GM18499 (cell line): ENCODE results near the gene CITED2.
A peak's percentile ranks its signal among the peaks of the same experiment; 100 is the strongest.

Experiments
- ATAC-seq: cut with Tn5 transposase; IDR thresholded peaks from one replicate; pipeline ENCODE4 v1.9.1; 2021; ENCODE audit warnings: moderate number of reproducible peaks; ENCODE audit not compliant: insufficient read depth, unreplicated experiment

The CITED2 gene

DNA sequence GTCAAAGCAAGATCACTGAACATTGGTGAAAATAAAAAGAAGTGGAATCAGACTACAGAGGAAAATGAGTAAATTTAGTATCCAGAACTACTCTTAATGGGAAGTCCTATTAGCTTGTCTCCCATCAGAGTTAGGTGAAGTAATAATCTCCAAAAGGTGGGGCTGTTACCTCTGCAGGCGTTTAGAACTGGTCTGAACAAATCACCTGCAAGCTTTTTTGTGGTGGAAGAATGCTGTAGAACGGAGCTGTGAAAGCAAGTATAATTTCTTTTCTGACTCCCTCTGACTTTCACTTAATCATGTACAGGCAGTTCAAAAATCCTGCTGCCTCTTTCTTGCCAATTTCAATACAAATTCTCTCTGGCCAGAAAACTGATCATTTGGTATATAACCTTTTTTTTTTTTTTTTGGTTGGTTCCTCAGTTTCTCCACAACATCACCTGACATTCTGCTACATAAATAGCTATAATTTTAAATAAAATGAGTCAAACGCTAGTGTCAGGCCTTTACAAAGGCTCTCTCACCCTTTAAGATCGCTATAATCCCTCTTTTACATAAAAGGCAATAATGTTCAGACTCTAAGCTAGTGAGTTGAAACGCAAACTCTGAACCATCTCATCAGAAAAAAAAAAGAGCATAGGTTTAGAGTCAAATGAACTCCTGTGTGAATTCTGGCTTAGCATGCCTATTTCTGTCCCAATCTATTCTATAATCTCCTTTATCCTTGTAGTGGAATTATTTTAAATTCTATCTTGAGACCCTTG lies 38.8 kb downstream of the CITED2 start:
- no peak for ATAC-seq

DNA sequence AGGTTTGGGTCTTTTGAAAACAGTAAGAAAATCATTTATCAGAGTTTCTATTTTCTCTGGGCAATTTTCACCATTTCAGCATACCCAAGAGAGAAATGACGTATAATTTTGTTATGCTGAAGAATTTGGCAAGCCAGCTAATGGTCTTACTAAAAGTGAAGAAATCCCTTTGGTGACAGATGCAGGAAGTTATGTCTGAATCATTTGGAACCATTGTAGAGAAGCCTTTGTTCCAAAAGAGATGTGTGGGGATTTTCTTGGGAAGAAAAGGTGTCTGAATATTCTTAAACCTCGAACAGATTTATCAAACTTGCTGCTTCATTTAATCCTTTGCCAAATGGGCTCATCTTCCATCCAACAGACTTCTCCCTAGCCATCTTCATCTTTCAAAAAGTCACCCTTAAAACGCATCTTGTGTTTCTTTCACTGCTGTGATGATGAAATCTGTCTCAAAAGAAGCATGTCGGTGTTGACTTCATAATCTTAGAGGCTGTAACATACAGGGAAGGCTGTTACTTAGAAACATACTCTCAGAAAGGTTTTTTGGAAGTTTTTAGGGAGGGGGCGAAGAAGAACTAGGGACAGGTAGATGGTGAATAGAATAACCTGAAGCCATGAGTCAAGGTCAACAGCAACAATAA lies 39.5 kb downstream of the CITED2 start:
- no peak for ATAC-seq

DNA sequence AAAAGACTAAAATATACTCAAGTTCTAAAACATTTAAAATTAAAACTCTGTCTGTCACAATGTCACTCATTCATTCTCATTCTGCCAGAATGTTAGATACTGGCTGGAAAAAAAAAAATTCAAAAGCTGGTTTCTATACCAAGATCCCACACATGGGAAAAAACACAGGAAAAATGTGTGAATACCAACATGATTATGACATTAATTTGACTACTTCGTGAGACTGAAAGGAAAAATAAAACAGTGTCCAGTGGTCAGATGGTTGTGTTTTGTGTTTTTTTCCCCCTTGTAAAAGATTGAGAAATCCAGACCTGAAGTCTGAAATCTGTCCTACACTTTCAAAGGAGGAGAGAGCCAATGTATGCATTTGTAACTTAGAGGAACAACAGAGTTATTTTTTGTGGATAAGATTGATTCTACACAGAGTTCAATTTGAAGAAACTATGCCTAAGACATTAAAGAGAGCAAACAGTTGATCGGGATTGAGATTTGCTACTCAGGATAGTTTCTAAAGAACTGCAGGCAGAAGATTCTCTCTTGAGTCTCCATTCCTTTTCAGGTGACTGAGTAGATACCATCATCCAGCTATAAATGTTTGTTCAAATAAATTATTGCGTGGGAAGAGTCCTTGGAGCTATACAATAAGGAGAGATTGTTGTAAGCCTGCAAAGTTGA lies 43.5 kb downstream of the CITED2 start:
- no peak for ATAC-seq

DNA sequence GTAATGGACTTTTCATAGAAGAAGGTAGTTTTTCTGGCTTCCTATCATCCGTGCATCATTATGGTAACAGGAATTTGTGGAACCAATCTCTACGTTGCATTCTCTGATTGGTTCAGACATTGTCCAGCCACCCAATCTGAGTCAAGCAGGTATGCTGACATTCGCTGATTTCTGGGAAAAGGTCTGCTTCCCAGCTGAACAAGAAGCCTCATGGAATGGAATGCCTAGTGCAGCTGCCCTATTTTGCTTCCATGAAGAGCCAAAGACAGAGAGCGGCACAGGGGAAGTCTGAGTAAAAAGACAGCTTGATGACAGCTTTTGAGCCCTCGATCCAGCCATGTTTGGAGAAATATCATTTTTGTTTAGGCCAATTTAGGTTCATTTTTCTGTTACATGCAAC lies 44.1 kb downstream of the CITED2 start:
- ATAC-seq: no peak

DNA sequence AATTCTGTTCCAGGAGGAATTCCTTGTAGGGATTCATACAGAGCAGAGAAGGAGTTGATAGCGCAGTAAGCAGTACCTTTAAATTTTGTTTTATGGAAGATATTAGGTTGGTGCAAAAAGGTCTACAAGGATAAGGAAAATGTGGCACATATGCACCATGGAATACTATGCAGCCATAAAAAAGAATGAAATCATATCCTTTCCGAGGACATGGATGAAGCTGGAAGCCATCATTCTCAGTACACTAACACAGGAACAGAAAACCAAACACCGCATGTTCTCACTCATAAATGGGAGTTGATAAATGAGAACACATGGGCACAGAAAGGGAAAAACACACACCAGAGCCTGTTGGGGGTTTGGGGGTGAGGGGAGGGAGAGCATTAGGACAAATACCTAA lies 45.2 kb downstream of the CITED2 start:
- no peak for ATAC-seq

DNA sequence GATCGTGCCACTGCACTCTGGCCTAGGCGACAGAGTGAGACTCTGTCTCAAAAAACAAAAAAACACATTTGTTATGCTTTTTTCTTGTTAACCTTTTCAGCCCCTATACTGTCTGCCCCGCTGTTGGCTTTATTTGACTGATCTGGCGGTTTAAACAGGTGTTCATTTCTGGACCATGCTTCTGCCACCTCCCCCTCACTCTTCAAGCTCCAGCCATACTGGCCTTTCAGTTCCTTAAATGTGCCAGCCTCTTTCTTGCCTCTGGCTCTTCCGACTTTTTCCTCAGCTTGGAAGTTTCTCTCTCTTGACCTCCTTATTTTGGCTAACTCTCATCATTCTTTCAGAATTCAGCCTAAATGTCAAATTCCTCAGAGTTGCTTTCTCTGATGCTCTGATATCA lies 47.4 kb downstream of the CITED2 start:
- peak; percentile 36 for ATAC-seq

DNA sequence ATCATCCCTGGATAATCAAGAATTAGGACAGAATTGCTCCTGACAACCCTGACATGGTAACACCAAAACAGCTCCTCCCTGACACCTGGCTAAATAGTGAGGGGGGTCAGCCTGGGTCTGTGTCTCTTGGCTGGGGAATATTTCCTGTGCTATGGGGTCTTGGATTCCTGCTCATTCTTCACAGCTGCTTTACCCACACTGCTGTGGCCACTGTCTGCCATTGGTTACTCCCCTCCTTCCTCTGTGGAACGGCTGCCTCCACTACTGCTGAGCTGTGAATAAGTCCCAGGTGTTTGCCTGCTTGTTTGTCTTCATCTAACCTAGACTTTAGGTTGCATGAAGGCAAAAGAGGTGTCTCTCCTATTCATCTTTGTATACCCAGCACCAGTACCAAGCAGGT lies 48.8 kb downstream of the CITED2 start:
- ATAC-seq: no peak

DNA sequence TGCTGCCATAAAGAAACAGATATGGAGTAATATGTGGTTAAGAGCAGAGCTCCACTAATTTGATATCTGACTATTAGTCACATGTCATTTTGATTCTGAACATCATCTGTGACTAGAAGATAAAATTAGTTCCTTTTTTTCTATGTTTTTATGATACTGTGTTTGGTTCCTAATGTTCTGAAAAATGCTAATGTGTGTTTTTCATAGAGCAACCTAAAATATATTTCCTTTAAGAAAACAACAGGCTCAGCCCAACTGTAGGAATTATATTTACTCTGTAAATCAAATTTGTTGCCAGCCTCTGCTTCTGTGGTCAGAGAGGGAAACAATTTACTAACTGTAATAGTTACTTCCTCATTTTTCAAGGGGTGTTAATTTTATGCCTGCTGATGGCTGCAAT lies 49.3 kb downstream of the CITED2 start:
- no peak for ATAC-seq

DNA sequence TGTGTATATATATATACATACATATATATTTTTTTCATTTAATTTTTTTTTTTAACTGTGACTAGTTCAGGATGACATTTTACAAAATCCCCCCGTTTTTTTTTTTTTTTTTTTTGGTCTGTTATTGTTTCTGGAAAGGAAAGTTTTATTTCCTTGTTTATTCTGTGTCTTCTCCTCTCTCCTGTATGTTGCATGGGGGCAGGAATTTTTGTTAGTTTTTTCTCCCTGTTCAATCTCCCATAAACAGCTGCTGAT lies 50.2 kb downstream of the CITED2 start:
- no peak for ATAC-seq

DNA sequence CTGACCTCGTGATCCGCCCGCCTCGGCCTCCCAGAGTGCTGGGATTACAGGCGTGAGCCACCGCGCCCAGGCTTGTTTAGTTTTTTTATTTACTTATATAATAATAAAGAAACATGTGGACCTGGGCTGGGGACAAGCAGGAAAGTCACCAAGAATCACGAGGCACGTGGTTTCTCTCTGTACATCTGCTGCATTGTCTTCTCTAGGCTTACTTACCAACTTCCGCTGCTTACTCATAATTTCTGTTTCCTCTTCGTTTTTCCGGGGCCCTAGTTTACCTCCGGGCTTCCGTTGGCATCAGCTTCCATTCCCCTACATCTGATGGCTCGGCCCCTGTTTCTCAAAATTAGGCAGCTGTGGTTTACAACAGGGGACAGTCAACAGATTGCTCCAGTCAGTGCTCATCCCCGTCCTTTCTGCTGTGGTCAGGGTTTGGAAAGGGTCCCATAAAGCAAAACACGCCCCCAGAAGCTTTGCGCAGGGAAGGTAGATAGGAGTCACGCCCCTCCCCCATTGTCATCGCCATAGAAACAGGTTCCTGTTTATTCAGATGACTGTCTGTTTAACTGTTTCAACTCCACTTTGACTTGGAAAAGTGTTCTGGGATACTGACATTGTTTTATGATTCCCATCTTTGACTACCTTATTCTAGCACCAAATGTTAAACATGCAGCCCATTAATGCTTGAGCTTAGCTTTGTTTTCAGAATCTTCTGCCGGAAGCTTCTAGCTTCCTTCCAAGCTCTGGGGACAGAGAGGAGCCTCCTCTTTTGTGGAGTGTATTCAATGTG lies 50.7 kb downstream of the CITED2 start:
- no peak for ATAC-seq
